ENCODE measurements around the gene ORC3. TPM values are rescaled to one million over a fixed set of nuclear protein-coding genes. Genes with fewer than 3 reads are reported as not detected.

The ORC3 gene
- total and polyA plus RNA-seq, 2 of the 4 experiments (the other 2 are of a cell fraction) = 22.3 to 30.6 TPM

DNA sequence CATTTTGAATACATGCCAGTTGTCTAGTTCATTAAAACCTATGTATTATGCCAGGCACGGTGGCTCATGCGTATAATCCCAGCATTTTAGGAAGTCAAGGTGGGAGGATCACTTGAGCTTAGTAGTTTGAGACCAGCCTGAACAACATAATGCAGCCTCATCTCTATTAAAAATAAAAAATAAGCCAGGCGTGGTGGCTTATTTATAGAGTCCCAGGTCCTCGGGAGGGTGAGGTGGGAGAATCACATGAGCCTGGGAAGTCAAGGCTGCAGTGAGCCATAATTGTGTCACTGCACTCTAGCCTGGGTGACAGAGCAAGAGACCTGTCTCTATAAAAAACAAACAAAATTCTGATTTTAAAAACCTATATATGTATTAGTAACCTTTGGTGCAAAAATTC is 27.5 kb downstream of the ORC3 start:
- no peak overlapping the region for H3K18ac ChIP-seq (ENCODE audit: low read depth, low read length)
- no peak overlapping the region for H3K4ac ChIP-seq (ENCODE audit: low read depth, low read length)
- CTCF ChIA-PET = no interaction called here

More for the DNA sequence above, 27.5 kb downstream of the ORC3 start:
- Histone ChIP-seq H2AK5ac (ENCODE audit: low read depth, low read length) (no peak overlapping the region), H4K8ac (ENCODE audit: low read depth in 2 of 2, low read length in 2 of 2) (no peak overlapping the region), H2BK20ac (ENCODE audit: low read depth, low read length) (no peak overlapping the region), H2BK15ac (ENCODE audit: low read depth, low read length) (no peak overlapping the region), H3K9me3 (ENCODE audit: control insufficient read depth, insufficient read depth, low read length) (no peaks in the 10 kb centered on the region), H3K4me1 (ENCODE audit: control insufficient read depth, insufficient read depth, low read length) (no peaks in the 10 kb centered on the region), H4K5ac (ENCODE audit: low read depth, low read length) (no peak overlapping the region), H4K20me1 (ENCODE audit: insufficient read depth, low read length) (no peaks in the 10 kb centered on the region), H2AK9ac (replicated peaks; ENCODE audit: low read depth, low read length, poor library complexity) (no peak overlapping the region), H3K14ac (replicated peaks; ENCODE audit: low read depth, low read length) (no peak overlapping the region), H2BK120ac (ENCODE audit: low read depth, low read length) (no peak overlapping the region), H3K79me1 (ENCODE audit: low read depth in 1 of 2, low read length in 2 of 2) (no peaks in the 10 kb centered on the region), H3K23ac (ENCODE audit: low read depth, low read length) (no peak overlapping the region), H3K27ac (ENCODE audit: insufficient read depth, low read length) (no peak overlapping the region), H3K27me3 (ENCODE audit: control insufficient read depth, insufficient read depth, low read length) (no peaks in the 10 kb centered on the region), H2AFZ (replicated peaks; ENCODE audit: low read length, poor library complexity) (no peak overlapping the region), H3K9me1 (ENCODE audit: insufficient read depth, low read length) (no peaks in the 10 kb centered on the region), H3K36me3 (ENCODE audit: control insufficient read depth, insufficient read depth, low read length) (peaks cover 11% of the 10 kb centered on the region), H3K9ac (ENCODE audit: low read depth, low read length) (no peak overlapping the region), H3K56ac (ENCODE audit: extremely low read depth, insufficient read depth, low read length) (no peak overlapping the region), H4K91ac (ENCODE audit: insufficient read depth, low read depth, low read length) (no peak overlapping the region), H2BK5ac (ENCODE audit: low read depth, low read length, poor library complexity, severe bottlenecking) (no peak overlapping the region), H3K4me3 (ENCODE audit: insufficient read depth, low read depth, low read length) (no peak overlapping the region), H3K4me2 (ENCODE audit: low read depth, low read length) (no peak overlapping the region)
- no TSS peak for BruUV-seq (replicated peaks)
- ATAC-seq (ENCODE audit: low read depth) (no peak), DNase-seq (no peak)
- TF ChIP-seq POLR2A (IDR thresholded peaks at IDR 0.05; ENCODE audit: low read depth, low read length) = no peak
- TF ChIP-seq RFX5 (IDR thresholded peaks at IDR 0.05; ENCODE audit: low read depth, low read length) = no peak
- dilution Hi-C loops (cut with HindIII; ENCODE audit: low sequenced_read_pairs, unreplicated experiment) (no loop called here), in situ Hi-C loops (cut with MboI; ENCODE audit: low sequenced_read_pairs) (no loop called here), intact Hi-C loops (cut with micrococcal nuclease) (no loop called here)
- WGBS, 2 experiments (ENCODE audit: extremely low coverage in 2 of 2, insufficient read length in 1 of 2) = no CpG with 5 or more reads among the region's 4 CpGs
- POLR2A ChIA-PET (ENCODE audit: unreplicated experiment) = no interaction called here

Data from IMR-90 (cell line).